Caco-2 (cell line): Measurements from ENCODE around the gene ZBTB16. TPM values are rescaled to one million over a fixed set of nuclear protein-coding genes. Genes with fewer than 3 reads are reported as not detected.
A peak's percentile ranks its signal among the peaks of the same experiment; 100 is the strongest.

Experiments used
- BruUV-seq: library from RNA; stranded (reverse); fragments of 400-500 nt; replicated peaks from 2 replicates; lab custom pipeline; 2021; lab: Mats Ljungman, UMichigan
- CTCF ChIA-PET: fragments of 300-600 bp; sonication (Branson Sonifier 250); formaldehyde crosslinking; loops from one replicate; lab custom pipeline; 2022; ENCODE audit warnings: antibody characterized with exemption; lab: Charles Lee
- POLR2A ChIA-PET: fragments of 300-600 bp; sonication (Branson Sonifier 250); formaldehyde crosslinking; loops from one replicate; lab custom pipeline; 2022; ENCODE audit warnings: antibody characterized with exemption; lab: Charles Lee
- DNase-seq, 2 experiments: peaks; one replicate each; pipeline versions ENCODE4 v3.0.0 to v3.0.0-alpha.2; 2020 to 2022
- H3K27me3 ChIP-seq: replicated peaks from 2 replicates; pipeline ENCODE4 v1.6.0; 2011; ENCODE audit warnings: low read length; ENCODE audit not compliant: control insufficient read depth, insufficient read depth
- H3K36me3 ChIP-seq: 2 replicates; pipeline ENCODE4 v1.5.1; 2011; ENCODE audit warnings: low read length; ENCODE audit not compliant: control insufficient read depth, insufficient read depth
- H3K4me1 ChIP-seq: fragments of 250-450 bp; sonication (Bioruptor Pico); 2 replicates; pipeline ENCODE4 v1.5.1; 2020; ENCODE audit warnings: mild to moderate bottlenecking
- H3K4me3 ChIP-seq: 2 replicates; pipeline ENCODE4 v1.5.1; 2011; ENCODE audit warnings: low read depth, mild to moderate bottlenecking, control low read depth, low read length
- H3K9me3 ChIP-seq: fragments of 250-450 bp; sonication (Bioruptor Pico); 2 replicates; pipeline ENCODE4 v1.5.1; 2020; ENCODE audit warnings: mild to moderate bottlenecking, moderate library complexity
- H3K27ac Mint-ChIP-seq: one replicate; pipeline ENCODE4 v1.8.0; 2022; ENCODE audit warnings: mixed read lengths; ENCODE audit not compliant: unreplicated experiment
- H3K27me3 Mint-ChIP-seq: one replicate; pipeline ENCODE4 v1.8.0; 2022; ENCODE audit warnings: mixed read lengths; ENCODE audit not compliant: insufficient read depth, unreplicated experiment
- H3K36me3 Mint-ChIP-seq: one replicate; pipeline ENCODE4 v1.8.0; 2022; ENCODE audit warnings: mild to moderate bottlenecking, mixed read lengths; ENCODE audit not compliant: insufficient read depth, unreplicated experiment
- H3K4me1 Mint-ChIP-seq: one replicate; pipeline ENCODE4 v1.8.0; 2022; ENCODE audit warnings: low read depth, mixed read lengths; ENCODE audit not compliant: unreplicated experiment
- H3K4me3 Mint-ChIP-seq: one replicate; pipeline ENCODE4 v1.8.0; 2022; ENCODE audit warnings: mild to moderate bottlenecking, moderate library complexity, mixed read lengths; ENCODE audit not compliant: unreplicated experiment
- H3K9me3 Mint-ChIP-seq: one replicate; pipeline ENCODE4 v1.8.0; 2022; ENCODE audit warnings: mixed read lengths; ENCODE audit not compliant: unreplicated experiment
- CTCF ChIP-seq, 2 experiments: fragments of 200-600 bp in 1 of 2; IDR thresholded peaks; 1 replicate in 1 of 2; 2 replicates in 1 of 2; pipeline versions ENCODE4 v1.5.1 to v1.8.0; 2011 to 2022; ENCODE audit warnings: antibody characterized with exemption in 1 of 2, control low read depth in 1 of 2, inconsistent platforms in 1 of 2, low read depth in 1 of 2, low read length in 1 of 2, mild to moderate bottlenecking in 1 of 2, moderate library complexity in 1 of 2; ENCODE audit not compliant: insufficient read depth in 1 of 2, severe bottlenecking in 1 of 2, unreplicated experiment in 1 of 2
- intact Hi-C: fragments of 100-400 bp; cut with micrococcal nuclease; formaldehyde crosslinking; loops from one replicate; pipeline ENCODE4 v1.10.0; 2022; ENCODE audit not compliant: unreplicated experiment
- total RNA-seq: library from RNA; stranded (reverse); gene quantifications from 2 replicates; pipeline ENCODE4 v1.2.3, GENCODE V29; 2022

Gene ZBTB16
- total RNA-seq, 1 experiment from 2014 or later = 12.7 TPM

- H3K4me3 ChIP-seq = no peak overlapping the region
- peaks cover under 1% of the 10 kb centered on the region for H3K27me3 ChIP-seq
- Mint-ChIP-seq H3K27me3 (peaks cover 2% of the 10 kb centered on the region), H3K4me3 (no peak overlapping the region), H3K4me1 (peaks cover 7% of the 10 kb centered on the region), H3K9me3 (no peaks in the 10 kb centered on the region), H3K27ac (no peak overlapping the region), H3K36me3 (no peaks in the 10 kb centered on the region)
- BruUV-seq = no TSS peak
- no peak for TF ChIP-seq CTCF (IDR thresholded peaks at IDR 0.05; ENCODE audit: insufficient read depth in 1 of 2, low read depth in 1 of 2, low read length in 1 of 2, severe bottlenecking in 1 of 2, unreplicated experiment in 1 of 2)
- no peaks in the 10 kb centered on the region for H3K9me3 ChIP-seq
- no peak for DNase-seq
- CTCF ChIA-PET = interaction anchor here (0.8 to 6.0 kb wide), 2 partner anchors 30 to 236 kb away, joined by 3 to 72 read pairs; no protein-coding TSS in a partner anchor
- H3K4me1 ChIP-seq = no peaks in the 10 kb centered on the region
- POLR2A ChIA-PET = no interaction called here
- no peaks in the 10 kb centered on the region for H3K36me3 ChIP-seq
- intact Hi-C loops = loop anchor here (5.0 kb wide), 1 partner anchor 128 kb away; no protein-coding TSS in a partner anchor
These were observed 34.1 kb upstream of the ZBTB16 start for GRCh38 chr11:114025329-114025907.

DNA sequence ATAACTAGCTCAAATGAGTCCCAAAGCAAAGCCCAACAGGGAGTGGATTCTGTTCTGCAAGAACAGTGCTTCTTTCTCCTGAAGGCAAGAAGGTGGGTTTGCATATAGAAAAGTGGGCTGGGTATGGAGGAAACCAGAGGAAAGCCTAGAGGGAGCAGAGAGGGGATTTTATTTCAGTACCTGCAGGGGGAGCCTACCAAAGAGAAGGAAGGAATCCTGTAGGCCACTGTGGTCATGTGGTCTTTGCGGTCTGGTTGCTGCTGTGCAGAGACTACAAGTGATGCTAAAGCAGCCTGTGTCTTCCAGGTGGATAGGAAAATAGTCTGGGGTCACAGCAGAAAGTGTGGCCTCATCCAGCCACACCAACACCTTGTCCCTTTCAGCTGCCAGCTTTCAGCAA is 33.2 kb upstream of the ZBTB16 start:
- TF ChIP-seq CTCF (IDR thresholded peaks at IDR 0.05; ENCODE audit: insufficient read depth in 1 of 2, low read depth in 1 of 2, low read length in 1 of 2, severe bottlenecking in 1 of 2, unreplicated experiment in 1 of 2) = peak; percentile 62 to 76
- Histone ChIP-seq H3K27me3 (peaks cover 1% of the 10 kb centered on the region), H3K4me1 (peaks cover 8% of the 10 kb centered on the region), H3K36me3 (no peaks in the 10 kb centered on the region), H3K9me3 (no peaks in the 10 kb centered on the region), H3K4me3 (no peak overlapping the region)
- ChIA-PET CTCF (interaction anchor here (0.6 to 6.0 kb wide), 6 partner anchors 10 to 235 kb away, joined by 3 to 72 read pairs (median 3); no protein-coding TSS in a partner anchor), POLR2A (no interaction called here)
- Mint-ChIP-seq H3K27me3 (peaks cover 2% of the 10 kb centered on the region), H3K4me1 (peaks cover 9% of the 10 kb centered on the region), H3K9me3 (no peaks in the 10 kb centered on the region), H3K4me3 (no peak overlapping the region), H3K36me3 (no peaks in the 10 kb centered on the region), H3K27ac (no peak overlapping the region)
- no TSS peak for BruUV-seq
- peak in 1 of 2 experiments; percentile 53 for DNase-seq
- intact Hi-C loops = loop anchor here (1.0 to 5.0 kb wide), 3 partner anchors 32 to 236 kb away; no protein-coding TSS in a partner anchor

- TF ChIP-seq CTCF (IDR thresholded peaks at IDR 0.05; ENCODE audit: insufficient read depth in 1 of 2, low read depth in 1 of 2, low read length in 1 of 2, severe bottlenecking in 1 of 2, unreplicated experiment in 1 of 2) = no peak
- Histone ChIP-seq H3K4me1 (peaks cover 18% of the 10 kb centered on the region), H3K9me3 (no peaks in the 10 kb centered on the region), H3K27me3 (peaks cover 1% of the 10 kb centered on the region), H3K4me3 (no peak overlapping the region), H3K36me3 (no peaks in the 10 kb centered on the region)
- Mint-ChIP-seq H3K27me3 (peaks cover 2% of the 10 kb centered on the region), H3K36me3 (no peaks in the 10 kb centered on the region), H3K4me3 (no peak overlapping the region), H3K9me3 (no peaks in the 10 kb centered on the region), H3K4me1 (peaks cover 18% of the 10 kb centered on the region), H3K27ac (no peak overlapping the region)
- intact Hi-C loops = loop anchor here (2.0 to 5.0 kb wide), 2 partner anchors 33 to 130 kb away; no protein-coding TSS in a partner anchor
- POLR2A ChIA-PET = no interaction called here
- no TSS peak for BruUV-seq
- CTCF ChIA-PET = interaction anchor here (0.9 to 6.0 kb wide), 7 partner anchors 34 to 234 kb away, joined by 3 to 72 read pairs (median 4); no protein-coding TSS in a partner anchor
- DNase-seq = no peak
These were observed 32.1 kb upstream of the ZBTB16 start for GRCh38 chr11:114027391-114027790.
